ENCODE measurements around the gene PHPT1.

GRCh38 chr9:136799854-136800657, 49.2 kb upstream of the PHPT1 start:
- no peak for TF ChIP-seq EZH2phosphoT487 (IDR thresholded peaks at IDR 0.05; ENCODE audit: low read depth, severe bottlenecking, unreplicated experiment)
- no peak for TF ChIP-seq CTCF (IDR thresholded peaks at IDR 0.05; ENCODE audit: poor library complexity)

Measured in hepatocyte (in vitro differentiated cells).